GM10248 (cell line): ENCODE data around the gene SSRP1.
"Not testable (repeated sequence)": the region's sequence is repeated elsewhere in the genome, so short reads cannot be mapped to it uniquely, and the experiment has no call there.

Source experiments
- CTCF ChIA-PET: fragments of 300-600 bp; sonication (Branson Sonifier 250); formaldehyde crosslinking; extraction: SDS; loops from one replicate; lab custom pipeline; 2021; ENCODE audit warnings: antibody characterized with exemption; lab: Yijun Ruan, JAX
- POLR2A ChIA-PET: fragments of 350-650 bp; sonication (Branson Sonifier 250); formaldehyde crosslinking; extraction: SDS; loops from one replicate; lab custom pipeline; 2020; ENCODE audit warnings: antibody characterized with exemption; lab: Yijun Ruan, JAX
- DNase-seq: peaks from one replicate; pipeline ENCODE4 v3.0.0; 2012; ENCODE audit errors: extremely low spot score
- CTCF ChIP-seq: IDR thresholded peaks from 2 replicates; pipeline ENCODE4 v1.5.1; 2012; ENCODE audit warnings: mild to moderate bottlenecking, low read depth; ENCODE audit errors: extremely low read depth, missing control alignments, control extremely low read depth

The SSRP1 gene

GRCh38 chr11:57303280-57303989, 32.3 kb downstream of the SSRP1 start:
- ChIA-PET CTCF (interaction anchor here (1.1 to 1.7 kb wide), 5 partner anchors 9 to 39 kb away, joined by 3 to 8 read pairs (median 3); no protein-coding TSS in a partner anchor), POLR2A (no interaction called here)
- no peak for TF ChIP-seq CTCF
- DNase-seq: no peak

DNA sequence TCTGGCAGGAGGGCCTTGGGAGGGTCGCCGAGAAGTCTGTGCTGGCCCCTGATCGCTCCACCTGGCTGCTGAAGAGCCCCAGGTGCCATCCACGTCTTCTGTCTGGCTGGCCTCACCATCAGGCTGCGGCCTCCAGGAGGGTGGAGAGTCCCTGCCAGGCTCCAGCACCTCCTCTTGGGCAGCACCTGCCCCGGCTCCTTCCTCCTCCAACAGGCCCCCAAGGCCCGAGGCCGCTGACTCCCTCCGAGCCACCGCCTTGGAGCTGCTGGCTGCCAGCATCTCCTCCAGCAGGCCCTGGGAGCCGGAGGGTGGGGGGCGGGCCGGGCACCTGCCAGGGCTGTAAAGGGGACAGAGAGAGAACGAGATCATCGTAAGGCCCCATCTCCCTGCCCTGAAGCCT, 33.2 kb downstream of the SSRP1 start:
- no peak for DNase-seq
- ChIA-PET POLR2A (no interaction called here), CTCF (interaction anchor here (1.4 to 1.5 kb wide), 3 partner anchors 8 to 38 kb away, joined by 3 to 4 read pairs (median 3); no protein-coding TSS in a partner anchor)
- no peak for TF ChIP-seq CTCF

DNA sequence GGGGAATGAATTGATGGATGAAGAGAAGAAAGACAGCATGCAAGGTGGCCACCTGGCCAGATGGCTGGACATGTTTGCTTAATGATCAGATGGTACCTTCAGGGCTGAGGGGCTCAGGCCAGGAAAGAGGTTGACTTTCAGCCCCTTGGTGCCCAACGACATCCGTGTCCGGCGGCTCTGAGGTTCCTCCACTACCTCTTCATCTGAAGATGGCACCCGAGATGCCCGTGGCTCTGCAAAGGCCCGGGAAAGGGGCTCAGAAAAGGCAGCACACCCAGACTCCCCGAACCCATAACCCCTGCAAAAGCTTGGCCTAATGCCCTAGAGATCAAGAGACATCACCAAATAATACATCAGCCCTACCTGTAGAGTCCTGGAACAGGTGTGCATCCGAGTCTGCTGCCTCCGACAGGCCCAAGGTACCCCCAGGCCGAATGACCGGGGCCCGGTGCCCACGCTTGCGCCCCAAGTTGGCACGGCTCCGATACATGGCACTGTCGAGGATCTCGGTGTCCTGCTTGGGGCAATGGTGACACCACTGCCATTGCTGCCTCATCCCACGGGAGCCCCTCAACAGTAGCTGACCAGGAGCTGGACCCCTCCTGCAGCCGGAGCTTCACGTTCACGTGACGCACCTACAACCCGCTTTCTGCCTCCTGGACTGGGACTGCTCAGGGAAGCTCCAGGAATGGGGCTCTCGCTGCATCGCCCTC, 33.8 kb downstream of the SSRP1 start:
- CTCF ChIA-PET: no interaction called here
- no peak for DNase-seq
- TF ChIP-seq CTCF: no peak
- POLR2A ChIA-PET: no interaction called here

DNA sequence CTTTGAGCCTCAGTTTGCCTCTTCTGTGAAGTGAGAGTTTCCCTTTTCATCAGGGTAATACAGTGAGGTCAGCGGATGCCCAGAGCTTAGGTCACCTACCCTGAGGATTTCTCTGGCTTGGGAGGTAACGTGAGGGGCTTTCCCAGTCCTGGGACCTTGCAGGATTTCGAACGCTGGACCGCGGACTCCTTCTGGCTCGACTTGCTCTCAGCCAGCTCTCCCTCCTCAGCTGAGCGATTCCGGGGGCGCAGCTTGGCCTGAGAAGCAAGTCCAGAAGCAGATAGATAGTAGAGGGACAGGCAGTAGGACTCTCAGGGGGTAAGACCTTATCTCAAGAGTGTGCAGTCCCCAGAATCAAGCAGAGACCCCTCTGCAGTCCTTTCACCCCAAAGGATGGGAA, 34.9 kb downstream of the SSRP1 start:
- DNase-seq: no peak
- POLR2A ChIA-PET: no interaction called here
- CTCF ChIA-PET: no interaction called here
- TF ChIP-seq CTCF: no peak

DNA sequence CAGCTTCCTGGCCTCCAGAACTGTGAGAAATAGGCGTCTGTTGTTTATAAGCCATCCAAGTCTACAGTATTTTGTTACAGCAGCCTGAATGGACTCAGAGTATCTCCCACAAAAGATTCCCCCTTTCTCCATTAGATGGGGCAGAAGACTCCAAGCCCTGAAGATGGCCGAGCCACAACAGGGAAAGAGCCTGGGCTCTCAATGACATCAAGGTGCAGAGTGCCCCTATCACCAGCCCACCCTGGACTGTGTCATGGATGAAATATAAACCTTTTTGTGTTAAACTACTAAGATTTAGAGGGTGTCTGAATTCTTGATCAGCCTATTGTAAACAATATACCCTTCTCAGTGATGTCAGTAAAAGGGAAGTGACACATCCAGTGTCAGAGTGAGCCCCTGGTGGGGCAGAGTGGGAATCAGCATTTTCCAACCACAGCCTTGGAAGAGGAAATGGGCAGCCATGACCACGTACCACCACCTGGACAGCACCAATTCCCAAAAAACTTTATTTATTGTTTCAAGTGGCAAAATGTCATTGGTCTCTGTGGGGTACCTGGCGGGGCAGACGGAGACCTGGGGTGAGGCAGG, 36.4 kb downstream of the SSRP1 start:
- TF ChIP-seq CTCF: no peak
- POLR2A ChIA-PET: no interaction called here
- CTCF ChIA-PET: no interaction called here
- no peak for DNase-seq

- CTCF ChIA-PET: no interaction called here
- TF ChIP-seq CTCF: no peak
- DNase-seq: no peak
- POLR2A ChIA-PET: no interaction called here
Measured at GRCh38 chr11:57297221-57297620, 38.5 kb downstream of the SSRP1 start.

GRCh38 chr11:57296205-57296604, 39.5 kb downstream of the SSRP1 start:
- POLR2A ChIA-PET, DNase-seq: not testable (repeated sequence)
- CTCF ChIA-PET: interaction anchor here (1.2 kb wide), 1 partner anchor 16 kb away, joined by 4 read pairs; no protein-coding TSS in a partner anchor
